Measurements from ENCODE around the gene TRIM47.
"Not testable (repeated sequence)": the region's sequence is repeated elsewhere in the genome, so short reads cannot be mapped to it uniquely, and the experiment has no call there.

Gene TRIM47

GRCh38 chr17:75885860-75886259, 7.5 kb upstream of the TRIM47 start:
- H3K36me3 ChIP-seq (ENCODE audit: control insufficient read depth, insufficient read depth, low read length, severe bottlenecking); H3K9me3 ChIP-seq (ENCODE audit: control insufficient read depth, low read length); H3K4me1 ChIP-seq (ENCODE audit: control insufficient read depth, insufficient read depth, low read length); H3K9ac ChIP-seq (ENCODE audit: low read length); H3K27me3 ChIP-seq (replicated peaks; ENCODE audit: control insufficient read depth, insufficient read depth, low read length); H3K4me3 ChIP-seq (ENCODE audit: low read length); DNase-seq (ENCODE audit: low read depth): not testable (repeated sequence)

- Histone ChIP-seq H3K4me3 (ENCODE audit: low read length) (no peak overlapping the region), H3K9me3 (ENCODE audit: control insufficient read depth, low read length) (no peaks in the 10 kb centered on the region), H3K27me3 (replicated peaks; ENCODE audit: control insufficient read depth, insufficient read depth, low read length) (no peaks in the 10 kb centered on the region), H3K36me3 (ENCODE audit: control insufficient read depth, insufficient read depth, low read length, severe bottlenecking) (peaks cover 4% of the 10 kb centered on the region), H3K9ac (ENCODE audit: low read length) (no peak overlapping the region), H3K4me1 (ENCODE audit: control insufficient read depth, insufficient read depth, low read length) (no peaks in the 10 kb centered on the region)
- no peak for DNase-seq (ENCODE audit: low read depth)
Observed at GRCh38 chr17:75885431-75885830, 7.0 kb upstream of the TRIM47 start.

- no peak for DNase-seq (ENCODE audit: low read depth)
- Histone ChIP-seq H3K4me1 (ENCODE audit: control insufficient read depth, insufficient read depth, low read length) (peaks cover 8% of the 10 kb centered on the region), H3K9ac (ENCODE audit: low read length) (no peak overlapping the region), H3K4me3 (ENCODE audit: low read length) (no peak overlapping the region), H3K27me3 (replicated peaks; ENCODE audit: control insufficient read depth, insufficient read depth, low read length) (no peaks in the 10 kb centered on the region), H3K9me3 (ENCODE audit: control insufficient read depth, low read length) (no peaks in the 10 kb centered on the region), H3K36me3 (ENCODE audit: control insufficient read depth, insufficient read depth, low read length, severe bottlenecking) (no peaks in the 10 kb centered on the region)
Observed at GRCh38 chr17:75881678-75882454, 3.5 kb upstream of the TRIM47 start.

GRCh38 chr17:75880266-75880665, 1.9 kb upstream of the TRIM47 start:
- no peak for DNase-seq (ENCODE audit: low read depth)
- Histone ChIP-seq H3K36me3 (ENCODE audit: control insufficient read depth, insufficient read depth, low read length, severe bottlenecking) (no peaks in the 10 kb centered on the region), H3K9me3 (ENCODE audit: control insufficient read depth, low read length) (no peaks in the 10 kb centered on the region), H3K4me1 (ENCODE audit: control insufficient read depth, insufficient read depth, low read length) (peaks cover 24% of the 10 kb centered on the region), H3K27me3 (replicated peaks; ENCODE audit: control insufficient read depth, insufficient read depth, low read length) (no peaks in the 10 kb centered on the region), H3K9ac (ENCODE audit: low read length) (no peak overlapping the region), H3K4me3 (ENCODE audit: low read length) (no peak overlapping the region)

- H3K4me1 ChIP-seq (ENCODE audit: control insufficient read depth, insufficient read depth, low read length) = peaks cover 38% of the 10 kb centered on the region
- H3K9ac ChIP-seq (ENCODE audit: low read length) = peak overlapping the region; percentile 93
- no peaks in the 10 kb centered on the region for H3K27me3 ChIP-seq (replicated peaks; ENCODE audit: control insufficient read depth, insufficient read depth, low read length)
- peak; percentile 88 for DNase-seq (ENCODE audit: low read depth)
- peaks cover 6% of the 10 kb centered on the region for H3K36me3 ChIP-seq (ENCODE audit: control insufficient read depth, insufficient read depth, low read length, severe bottlenecking)
- no peaks in the 10 kb centered on the region for H3K9me3 ChIP-seq (ENCODE audit: control insufficient read depth, low read length)
- H3K4me3 ChIP-seq (ENCODE audit: low read length) = peak overlapping the region; percentile 87
Observed at GRCh38 chr17:75877752-75878173, 618 bp downstream of the TRIM47 start.

GRCh38 chr17:75876938-75877751, 1.2 kb downstream of the TRIM47 start:
- Histone ChIP-seq H3K36me3 (ENCODE audit: control insufficient read depth, insufficient read depth, low read length, severe bottlenecking) (peaks cover 6% of the 10 kb centered on the region), H3K4me3 (ENCODE audit: low read length) (peak overlapping the region; percentile 87), H3K4me1 (ENCODE audit: control insufficient read depth, insufficient read depth, low read length) (peaks cover 43% of the 10 kb centered on the region), H3K9ac (ENCODE audit: low read length) (peak overlapping the region; percentile 93), H3K9me3 (ENCODE audit: control insufficient read depth, low read length) (no peaks in the 10 kb centered on the region), H3K27me3 (replicated peaks; ENCODE audit: control insufficient read depth, insufficient read depth, low read length) (no peaks in the 10 kb centered on the region)
- peak; percentile 97 for DNase-seq (ENCODE audit: low read depth)

GRCh38 chr17:75876190-75876937, 2.0 kb downstream of the TRIM47 start:
- H3K27me3 ChIP-seq (replicated peaks; ENCODE audit: control insufficient read depth, insufficient read depth, low read length) = no peaks in the 10 kb centered on the region
- peaks cover 43% of the 10 kb centered on the region for H3K4me1 ChIP-seq (ENCODE audit: control insufficient read depth, insufficient read depth, low read length)
- H3K9me3 ChIP-seq (ENCODE audit: control insufficient read depth, low read length) = no peaks in the 10 kb centered on the region
- H3K36me3 ChIP-seq (ENCODE audit: control insufficient read depth, insufficient read depth, low read length, severe bottlenecking) = peaks cover 6% of the 10 kb centered on the region
- H3K4me3 ChIP-seq (ENCODE audit: low read length) = peak overlapping the region; percentile 87
- no peak for DNase-seq (ENCODE audit: low read depth)
- H3K9ac ChIP-seq (ENCODE audit: low read length) = peak overlapping the region; percentile 93

GRCh38 chr17:75875940-75876189, 2.5 kb downstream of the TRIM47 start:
- DNase-seq (ENCODE audit: low read depth) = no peak
- H3K9ac ChIP-seq (ENCODE audit: low read length) = peak overlapping the region; percentile 93
- H3K27me3 ChIP-seq (replicated peaks; ENCODE audit: control insufficient read depth, insufficient read depth, low read length) = no peaks in the 10 kb centered on the region
- H3K4me3 ChIP-seq (ENCODE audit: low read length) = peak overlapping the region; percentile 87
- H3K4me1 ChIP-seq (ENCODE audit: control insufficient read depth, insufficient read depth, low read length) = peaks cover 43% of the 10 kb centered on the region
- H3K36me3 ChIP-seq (ENCODE audit: control insufficient read depth, insufficient read depth, low read length, severe bottlenecking) = peaks cover 6% of the 10 kb centered on the region
- no peaks in the 10 kb centered on the region for H3K9me3 ChIP-seq (ENCODE audit: control insufficient read depth, low read length)

GRCh38 chr17:75875182-75875939, 3.0 kb downstream of the TRIM47 start:
- Histone ChIP-seq H3K27me3 (replicated peaks; ENCODE audit: control insufficient read depth, insufficient read depth, low read length) (no peaks in the 10 kb centered on the region), H3K9ac (ENCODE audit: low read length) (peak overlapping the region; percentile 93), H3K4me3 (ENCODE audit: low read length) (peak overlapping the region; percentile 87), H3K4me1 (ENCODE audit: control insufficient read depth, insufficient read depth, low read length) (peaks cover 48% of the 10 kb centered on the region), H3K9me3 (ENCODE audit: control insufficient read depth, low read length) (no peaks in the 10 kb centered on the region), H3K36me3 (ENCODE audit: control insufficient read depth, insufficient read depth, low read length, severe bottlenecking) (peaks cover 6% of the 10 kb centered on the region)
- DNase-seq (ENCODE audit: low read depth) = no peak

GRCh38 chr17:75874323-75875181, 3.8 kb downstream of the TRIM47 start:
- H3K4me1 ChIP-seq (ENCODE audit: control insufficient read depth, insufficient read depth, low read length) = peaks cover 55% of the 10 kb centered on the region
- no peaks in the 10 kb centered on the region for H3K27me3 ChIP-seq (replicated peaks; ENCODE audit: control insufficient read depth, insufficient read depth, low read length)
- no peaks in the 10 kb centered on the region for H3K9me3 ChIP-seq (ENCODE audit: control insufficient read depth, low read length)
- H3K9ac ChIP-seq (ENCODE audit: low read length) = no peak overlapping the region
- no peak for DNase-seq (ENCODE audit: low read depth)
- H3K4me3 ChIP-seq (ENCODE audit: low read length) = no peak overlapping the region
- H3K36me3 ChIP-seq (ENCODE audit: control insufficient read depth, insufficient read depth, low read length, severe bottlenecking) = peaks cover 6% of the 10 kb centered on the region

Measured in adipocyte (in vitro differentiated cells).